HG02840 (cell line): ENCODE measurements around the gene DNASE1.

ENCODE experiments used
- ATAC-seq: cut with Tn5 transposase; IDR thresholded peaks from one replicate; pipeline ENCODE4 v1.9.1; 2021; ENCODE audit warnings: mild to moderate bottlenecking, moderate library complexity, moderate number of reproducible peaks; ENCODE audit not compliant: unreplicated experiment, low FRiP score

Gene DNASE1

DNA sequence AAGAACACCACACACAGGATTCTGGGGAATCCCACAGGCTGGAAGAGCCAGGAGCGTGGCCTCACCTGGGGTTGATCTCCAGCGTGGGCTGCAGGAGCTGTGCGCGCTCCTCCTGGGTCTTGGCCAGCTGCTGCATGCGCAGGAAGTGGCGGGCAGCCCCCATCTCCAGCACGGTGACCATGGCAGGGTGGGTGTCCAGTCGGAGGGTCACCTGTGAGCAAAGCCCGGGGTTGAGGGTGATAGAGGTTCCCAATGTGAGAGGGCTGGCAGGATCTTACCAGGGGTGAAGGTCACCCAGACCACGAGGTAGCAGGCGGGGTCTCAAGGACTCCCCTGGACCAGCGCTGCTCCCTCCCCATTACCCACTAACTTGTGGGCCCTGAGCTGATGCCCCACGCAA is 7.4 kb downstream of the DNASE1 start:
- no peak for ATAC-seq

DNA sequence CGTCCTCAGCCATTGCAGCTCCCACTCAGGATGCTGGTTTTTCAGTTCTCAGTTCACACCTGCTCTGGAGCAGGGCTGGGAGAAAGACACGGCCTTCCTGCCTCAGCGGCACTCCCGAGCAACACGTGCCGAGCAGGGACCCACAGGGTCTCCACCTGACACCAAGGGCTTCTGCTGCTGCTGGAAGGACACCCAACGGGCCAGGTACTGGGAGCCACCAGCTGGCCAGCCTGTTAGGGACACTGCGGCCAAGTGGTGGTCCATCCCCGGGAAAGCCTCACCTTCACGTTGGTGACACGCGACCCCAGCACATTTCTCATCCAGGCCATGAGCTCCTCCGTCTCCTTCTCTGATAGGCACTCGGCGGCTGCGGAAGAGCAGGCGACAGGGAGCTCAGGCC is 8.1 kb downstream of the DNASE1 start:
- no peak for ATAC-seq

DNA sequence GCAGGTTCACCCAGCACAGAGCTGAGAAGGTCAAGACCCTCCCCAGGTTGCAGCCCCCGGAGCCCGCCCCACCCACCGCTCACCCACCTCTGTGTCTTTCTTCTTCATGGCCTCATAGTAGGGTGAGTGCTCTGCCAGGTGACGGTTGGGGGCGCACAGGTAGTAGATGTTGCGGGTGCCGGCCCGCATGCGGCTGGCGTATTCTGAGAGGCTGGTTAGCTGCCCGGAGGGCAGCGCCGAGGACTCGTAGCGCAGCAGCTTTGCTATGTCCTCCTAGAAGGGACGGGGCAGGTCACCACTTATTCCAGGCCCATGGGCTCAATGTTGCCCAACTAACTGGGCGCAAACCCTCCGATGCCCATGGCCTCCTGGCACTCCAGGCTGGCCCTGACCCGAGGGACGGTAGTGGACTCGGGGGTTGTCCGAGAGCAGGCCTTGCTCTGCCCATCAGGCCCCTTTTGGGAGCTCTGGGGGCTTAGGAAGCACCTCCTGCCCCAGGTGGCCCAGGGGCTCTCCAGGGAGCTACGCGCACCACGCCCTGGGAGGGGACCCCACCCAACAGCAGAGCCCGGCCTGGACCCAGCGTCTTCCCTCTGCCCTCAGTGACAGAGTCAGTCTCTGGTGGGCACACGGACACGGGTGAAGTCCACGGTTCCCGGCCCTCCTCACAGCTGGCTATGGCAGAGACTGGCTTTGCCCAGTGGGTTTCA is 9.9 kb downstream of the DNASE1 start:
- no peak for ATAC-seq

- ATAC-seq = no peak
Observed at GRCh38 chr16:3665508-3665907, 11.0 kb downstream of the DNASE1 start.

- no peak for ATAC-seq
Observed at GRCh38 chr16:3668626-3669025, 14.1 kb downstream of the DNASE1 start.

DNA sequence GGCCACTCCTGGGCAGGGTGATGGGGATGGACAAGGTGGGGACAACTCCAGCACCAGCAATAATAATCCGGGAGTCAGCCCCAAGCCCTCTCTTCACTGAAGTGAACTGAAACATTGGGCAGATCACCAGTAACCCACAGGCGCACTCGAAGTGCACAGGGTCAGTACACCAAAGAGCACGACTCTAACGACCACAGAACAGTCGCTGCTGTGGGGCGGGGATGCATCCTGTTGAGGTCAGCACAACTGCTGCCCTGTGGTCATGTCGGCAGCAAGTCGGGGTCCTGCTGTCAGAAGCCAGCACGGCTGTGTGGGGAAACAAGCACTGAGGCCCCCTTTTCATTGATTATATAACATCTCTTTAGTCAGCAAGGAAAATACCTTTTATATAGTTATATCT is 14.6 kb downstream of the DNASE1 start:
- ATAC-seq = no peak

DNA sequence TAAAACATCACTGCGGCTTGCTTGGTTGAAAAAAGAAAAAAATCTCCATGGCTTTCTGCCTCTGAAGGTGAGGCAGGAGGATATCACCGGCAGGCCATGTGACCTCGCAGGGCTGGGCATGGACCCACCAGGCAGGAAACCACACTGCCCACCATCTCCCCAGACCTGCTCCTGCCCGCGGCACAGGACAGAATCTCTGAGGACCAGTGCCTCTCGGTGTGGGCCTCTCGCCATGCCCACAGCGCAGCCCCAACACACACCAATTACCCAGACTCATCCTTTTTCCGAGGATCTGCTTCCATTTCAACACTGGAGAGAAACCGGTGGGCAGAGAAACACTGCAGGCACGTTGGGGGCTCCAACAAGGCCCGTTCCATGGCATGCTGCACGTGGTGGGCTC is 16.2 kb downstream of the DNASE1 start:
- ATAC-seq = no peak

DNA sequence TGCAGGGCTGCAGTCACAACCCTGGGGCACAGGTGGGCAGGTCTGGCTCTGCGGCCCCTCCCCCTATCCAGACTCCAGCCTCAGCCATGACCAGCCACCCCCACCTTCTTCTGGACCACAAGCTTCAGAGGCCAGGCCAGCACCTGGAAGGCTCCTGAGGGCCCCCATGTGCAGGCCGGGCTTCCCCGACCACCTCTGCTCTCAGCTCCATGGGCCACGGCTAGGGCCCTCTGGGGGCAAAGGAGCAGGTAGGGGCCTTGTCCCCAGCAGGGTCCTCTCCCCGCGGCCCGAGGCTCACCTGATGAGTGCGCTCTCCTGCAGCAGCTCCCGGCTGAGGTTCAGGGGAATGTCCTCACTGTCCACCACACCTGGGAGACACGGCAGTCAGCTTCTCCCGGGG is 16.9 kb downstream of the DNASE1 start:
- ATAC-seq = no peak

GRCh38 chr16:3672571-3673041 is 18.1 kb downstream of the DNASE1 start:
- ATAC-seq = no peak

- no peak for ATAC-seq
Observed at GRCh38 chr16:3673201-3673600, 18.7 kb downstream of the DNASE1 start.

- ATAC-seq = no peak
Observed at GRCh38 chr16:3673676-3674377, 19.3 kb downstream of the DNASE1 start.

GRCh38 chr16:3674513-3675295 is 20.2 kb downstream of the DNASE1 start:
- no peak for ATAC-seq

- no peak for ATAC-seq
Observed at GRCh38 chr16:3675601-3676130, 21.2 kb downstream of the DNASE1 start.

- ATAC-seq = no peak
Observed at GRCh38 chr16:3677994-3678393, 23.5 kb downstream of the DNASE1 start.

DNA sequence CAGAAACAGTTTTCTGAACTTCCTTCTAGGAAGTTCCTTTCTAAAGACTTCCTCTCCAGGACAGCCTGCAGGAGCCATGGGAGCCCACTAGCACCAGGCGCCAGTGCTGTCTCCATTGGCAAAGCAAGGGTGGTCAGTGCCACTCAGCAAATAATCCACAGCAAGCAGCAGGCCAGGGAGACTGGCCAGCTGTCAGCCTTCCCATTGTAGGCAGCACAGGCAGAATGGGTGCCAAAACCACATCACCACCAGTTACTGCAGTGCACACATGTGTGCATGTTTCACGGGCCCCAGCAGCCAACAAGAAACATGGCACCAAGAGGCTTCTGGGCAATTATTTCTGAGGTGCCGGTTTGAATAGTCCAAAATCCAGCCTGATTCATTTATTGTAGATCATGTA is 26.7 kb downstream of the DNASE1 start:
- ATAC-seq = no peak

DNA sequence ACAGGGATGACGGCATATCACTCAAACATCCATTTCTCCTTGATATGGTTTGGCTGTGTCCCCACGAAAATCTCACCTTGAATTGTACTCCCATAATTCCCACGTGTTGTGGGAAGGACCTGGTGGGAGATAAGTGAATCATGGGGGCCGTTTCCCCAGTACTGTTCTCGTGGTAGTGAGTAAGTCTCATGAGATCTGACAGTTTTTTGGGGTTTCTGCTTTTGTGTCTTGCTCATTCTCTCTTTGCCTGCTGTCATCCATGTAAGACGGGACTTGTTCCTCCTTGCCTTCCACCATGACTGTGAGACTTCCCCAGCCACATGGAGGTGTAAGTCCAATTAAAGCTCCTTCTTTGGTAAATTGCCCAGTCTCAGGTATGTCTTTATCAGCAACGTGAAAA is 32.5 kb downstream of the DNASE1 start:
- no peak for ATAC-seq

DNA sequence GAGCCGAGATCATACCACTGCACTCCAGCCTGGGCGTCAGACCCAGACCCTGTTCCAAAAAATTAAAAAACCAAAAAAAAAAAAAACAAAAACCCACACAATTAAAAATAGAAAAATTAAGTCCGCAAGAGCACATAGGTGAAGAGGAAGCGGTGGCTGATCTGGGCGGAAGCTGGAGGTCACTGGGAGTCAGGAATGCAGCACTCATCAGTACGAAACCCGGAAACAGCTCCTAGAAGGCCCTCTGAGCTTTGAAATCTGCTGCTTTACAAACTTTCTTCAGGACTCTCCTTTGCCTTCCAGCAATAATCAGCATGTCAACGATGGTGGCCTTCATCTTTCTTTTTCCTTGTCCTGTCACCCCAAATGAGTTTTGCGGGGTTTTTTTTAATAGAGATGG is 33.3 kb downstream of the DNASE1 start:
- ATAC-seq = no peak

GRCh38 chr16:3689731-3690130 is 35.2 kb downstream of the DNASE1 start:
- ATAC-seq = no peak

- ATAC-seq = peak; percentile 71
Observed at GRCh38 chr16:3690470-3690928, 36.0 kb downstream of the DNASE1 start.

- no peak for ATAC-seq
Observed at GRCh38 chr16:3690980-3691720, 36.7 kb downstream of the DNASE1 start.
